ENCODE results near the gene FAM83E. TPM values are rescaled to one million over a fixed set of nuclear protein-coding genes. Genes with fewer than 3 reads are reported as not detected.
"Not testable (repeated sequence)": the region's sequence is repeated elsewhere in the genome, so short reads cannot be mapped to it uniquely, and the experiment has no call there.

Gene FAM83E
- 2.8 and 3.1 TPM in 2 replicates for total RNA-seq

- intact Hi-C loops (cut with micrococcal nuclease), result loop anchor here (5.0 kb wide), 1 partner anchor 447 kb away; no protein-coding TSS in a partner anchor
These were observed at the start of gene FAM83E for GRCh38 chr19:48614436-48615230. FAM83E (minus strand) TSS chr19:48615076; CDS start chr19:48613372, 1,704 bp downstream.

- intact Hi-C loops (cut with micrococcal nuclease), result no loop called here
These were observed 49.6 kb upstream of the FAM83E start for GRCh38 chr19:48664476-48664875.

- intact Hi-C loops (cut with micrococcal nuclease), result no loop called here
These were observed 48.8 kb upstream of the FAM83E start for GRCh38 chr19:48663667-48664066.

- intact Hi-C loops (cut with micrococcal nuclease), result loop anchor here (1.0 kb wide), 2 partner anchors 15 to 53 kb away; partner anchors contain the start of gene CA11
These were observed 46.8 kb upstream of the FAM83E start for GRCh38 chr19:48661711-48662090.

- intact Hi-C loops (cut with micrococcal nuclease), result loop anchor here (1.0 kb wide), 2 partner anchors 15 to 53 kb away; partner anchors contain the start of gene CA11
These were observed 46.2 kb upstream of the FAM83E start for GRCh38 chr19:48660852-48661710.

- intact Hi-C loops (cut with micrococcal nuclease), result no loop called here
These were observed 44.9 kb upstream of the FAM83E start for GRCh38 chr19:48659768-48660167.

- intact Hi-C loops (cut with micrococcal nuclease), result no loop called here
These were observed 43.6 kb upstream of the FAM83E start for GRCh38 chr19:48658483-48658882.

GRCh38 chr19:48657828-48658227 is 43.0 kb upstream of the FAM83E start:
- intact Hi-C loops (cut with micrococcal nuclease), result not testable (repeated sequence)

- intact Hi-C loops (cut with micrococcal nuclease), result no loop called here
These were observed 42.1 kb upstream of the FAM83E start for GRCh38 chr19:48656840-48657474.

GRCh38 chr19:48654299-48655059 is 39.6 kb upstream of the FAM83E start:
- intact Hi-C loops (cut with micrococcal nuclease), result no loop called here

GRCh38 chr19:48651683-48652048 is 36.8 kb upstream of the FAM83E start:
- intact Hi-C loops (cut with micrococcal nuclease), result no loop called here

- intact Hi-C loops (cut with micrococcal nuclease), result no loop called here
These were observed 36.3 kb upstream of the FAM83E start for GRCh38 chr19:48650974-48651682.

- intact Hi-C loops (cut with micrococcal nuclease), result loop anchor here (5.0 kb wide), 2 partner anchors 324 to 804 kb away; partner anchors contain the start of genes ALDH16A1 and PIH1D1
These were observed 33.3 kb upstream of the FAM83E start for GRCh38 chr19:48648134-48648533.

- intact Hi-C loops (cut with micrococcal nuclease), result loop anchor here (1.0 to 5.0 kb wide), 10 partner anchors 8 to 806 kb away; partner anchors contain the start of genes ALDH16A1 and PIH1D1
These were observed 31.9 kb upstream of the FAM83E start for GRCh38 chr19:48646722-48647216.

- intact Hi-C loops (cut with micrococcal nuclease), result loop anchor here (1.0 to 5.0 kb wide), 10 partner anchors 8 to 806 kb away; partner anchors contain the start of genes ALDH16A1 and PIH1D1
These were observed 31.3 kb upstream of the FAM83E start, which contains the start of gene CA11 for GRCh38 chr19:48646001-48646721. CA11 (minus strand) TSS chr19:48646187; CDS start chr19:48645632, 555 bp downstream.

GRCh38 chr19:48645620-48646000 is 30.7 kb upstream of the FAM83E start:
- intact Hi-C loops (cut with micrococcal nuclease), result loop anchor here (5.0 kb wide), 2 partner anchors 327 to 807 kb away; partner anchors contain the start of genes ALDH16A1 and PIH1D1

- intact Hi-C loops (cut with micrococcal nuclease), result loop anchor here (1.0 to 5.0 kb wide), 3 partner anchors 227 to 807 kb away; partner anchors contain the start of genes ALDH16A1, PIH1D1 and PPP1R15A
These were observed 30.2 kb upstream of the FAM83E start for GRCh38 chr19:48644839-48645619.

GRCh38 chr19:48644355-48644754 is 29.5 kb upstream of the FAM83E start:
- intact Hi-C loops (cut with micrococcal nuclease), result loop anchor here (1.0 kb wide), 1 partner anchor 228 kb away; the partner anchor contains the start of gene PPP1R15A

All from T-helper 1 cell treated with Interleukin-12 subunit alpha and Interleukin-12 subunit beta and Interleukin-4 antibody, amounts not matched to agents 30 ng/mL and 1 ng/mL, for 36 hours (primary cell).